ENCODE measurements around the gene MEG3. TPM values are rescaled to one million over a fixed set of nuclear protein-coding genes. Genes with fewer than 3 reads are reported as not detected.

The MEG3 gene
- total RNA-seq, 4 donors from 2014 or later, result 34.9 to 169 (median 117) TPM

DNA sequence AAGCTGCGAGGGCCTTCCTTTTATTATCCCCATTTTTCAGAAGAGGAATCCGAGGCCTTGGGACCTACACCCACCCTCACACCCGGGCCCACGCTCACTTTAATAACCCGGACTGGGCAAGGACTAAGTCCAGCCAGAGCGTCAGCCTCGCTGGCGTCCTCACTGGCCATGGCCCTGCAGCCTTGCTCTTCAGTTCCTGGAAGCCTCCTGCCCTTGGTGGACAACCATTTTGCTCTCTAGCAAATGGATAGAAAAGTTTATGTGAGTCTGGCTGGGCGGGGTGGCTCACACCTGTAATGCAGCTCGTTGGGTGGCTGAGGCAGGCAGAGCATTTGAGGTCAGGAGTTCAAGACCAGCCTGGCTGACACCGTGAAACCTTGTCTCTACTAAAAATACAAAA lies 67.8 kb downstream of the MEG3 start:
- ATAC-seq (ENCODE audit: low FRiP score), result no peak
- DNase-seq (ENCODE audit: low spot score), result no peak
- TF ChIP-seq, protein P1, sequence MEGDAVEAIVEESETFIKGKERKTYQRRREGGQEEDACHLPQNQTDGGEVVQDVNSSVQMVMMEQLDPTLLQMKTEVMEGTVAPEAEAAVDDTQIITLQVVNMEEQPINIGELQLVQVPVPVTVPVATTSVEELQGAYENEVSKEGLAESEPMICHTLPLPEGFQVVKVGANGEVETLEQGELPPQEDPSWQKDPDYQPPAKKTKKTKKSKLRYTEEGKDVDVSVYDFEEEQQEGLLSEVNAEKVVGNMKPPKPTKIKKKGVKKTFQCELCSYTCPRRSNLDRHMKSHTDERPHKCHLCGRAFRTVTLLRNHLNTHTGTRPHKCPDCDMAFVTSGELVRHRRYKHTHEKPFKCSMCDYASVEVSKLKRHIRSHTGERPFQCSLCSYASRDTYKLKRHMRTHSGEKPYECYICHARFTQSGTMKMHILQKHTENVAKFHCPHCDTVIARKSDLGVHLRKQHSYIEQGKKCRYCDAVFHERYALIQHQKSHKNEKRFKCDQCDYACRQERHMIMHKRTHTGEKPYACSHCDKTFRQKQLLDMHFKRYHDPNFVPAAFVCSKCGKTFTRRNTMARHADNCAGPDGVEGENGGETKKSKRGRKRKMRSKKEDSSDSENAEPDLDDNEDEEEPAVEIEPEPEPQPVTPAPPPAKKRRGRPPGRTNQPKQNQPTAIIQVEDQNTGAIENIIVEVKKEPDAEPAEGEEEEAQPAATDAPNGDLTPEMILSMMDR (IDR thresholded peaks at IDR 0.05), result no peak

DNA sequence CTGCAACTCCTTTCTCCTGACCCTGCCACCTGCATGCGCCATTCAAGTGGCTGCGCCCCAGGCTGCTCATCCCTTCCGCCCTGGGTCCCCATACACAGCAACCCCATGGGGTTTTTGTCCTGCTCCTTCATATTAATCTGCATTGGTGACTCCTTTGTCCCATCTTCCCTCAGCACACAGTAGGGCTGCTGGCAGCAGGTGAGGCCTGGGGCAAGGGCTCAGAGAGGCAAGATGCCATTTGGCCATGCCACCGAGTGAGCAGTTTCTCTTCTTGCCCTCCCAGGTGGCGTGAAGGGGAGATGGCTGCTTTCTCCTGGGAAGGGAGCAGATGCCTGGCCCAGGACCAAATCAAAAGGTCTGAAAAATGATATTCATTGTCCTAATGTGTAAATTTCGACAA lies 68.5 kb downstream of the MEG3 start:
- TF ChIP-seq, protein P1 (IDR thresholded peaks at IDR 0.05), result no peak
- no peak for ATAC-seq (ENCODE audit: low FRiP score)
- DNase-seq (ENCODE audit: low spot score), result no peak

DNA sequence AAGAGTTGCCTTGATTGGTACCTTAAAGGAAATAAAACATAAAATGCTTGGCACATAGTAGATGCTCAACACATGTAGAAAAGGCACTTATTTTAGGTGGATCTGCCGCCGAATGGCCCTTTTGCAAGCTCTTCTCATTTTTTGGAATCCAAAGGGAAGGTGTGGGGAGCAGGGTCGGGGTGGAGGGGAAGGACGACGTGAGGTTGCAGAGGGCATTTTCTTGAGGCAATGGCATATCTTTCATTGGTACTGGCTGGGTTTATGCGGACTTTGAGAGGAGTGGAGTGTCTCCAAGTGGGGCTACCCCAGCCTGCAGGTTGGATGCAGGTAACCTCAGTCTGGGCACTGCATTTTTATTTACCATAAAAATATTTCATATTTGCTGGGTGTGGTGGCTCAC lies 69.5 kb downstream of the MEG3 start:
- no peak for ATAC-seq (ENCODE audit: low FRiP score)
- no peak for DNase-seq (ENCODE audit: low spot score)
- TF ChIP-seq, protein P1 (IDR thresholded peaks at IDR 0.05), result no peak

DNA sequence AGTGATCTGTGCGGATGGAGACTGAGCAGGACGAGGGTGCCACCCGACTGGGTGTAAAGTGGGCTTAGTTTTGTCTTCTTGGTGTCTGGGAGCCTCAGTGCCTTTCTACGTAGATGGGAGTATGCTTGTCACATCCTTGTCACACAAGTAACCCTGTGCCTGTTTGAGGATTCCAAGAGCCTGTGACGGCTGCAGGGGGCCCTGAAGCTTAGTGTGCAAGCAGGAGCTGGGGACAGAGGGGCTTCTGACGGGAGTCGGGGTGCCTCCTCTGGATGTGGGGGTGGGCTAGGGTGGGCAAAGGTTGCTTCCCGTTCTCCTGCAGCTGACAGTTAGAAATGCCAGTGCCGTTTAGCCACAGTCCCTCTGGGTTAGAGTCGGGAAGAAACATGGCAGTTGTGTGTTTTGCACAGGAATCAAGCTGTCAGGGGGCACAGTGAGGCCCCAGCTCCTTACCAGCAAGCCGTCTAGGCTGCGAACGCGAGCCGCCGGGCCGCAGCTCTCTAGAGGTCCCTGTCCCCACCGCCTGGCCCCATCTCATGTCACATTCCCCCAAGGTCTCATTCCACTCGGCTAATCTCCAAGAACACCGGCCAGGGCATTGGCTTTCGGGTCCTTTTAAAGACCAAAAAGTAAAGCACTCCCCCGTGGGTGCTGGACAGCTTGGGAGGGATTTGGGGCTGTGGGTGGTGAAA lies 70.6 kb downstream of the MEG3 start:
- ATAC-seq (ENCODE audit: low FRiP score) (no peak), DNase-seq (ENCODE audit: low spot score) (peak; percentile 15)
- TF ChIP-seq, protein P1 (IDR thresholded peaks at IDR 0.05), result no peak

DNA sequence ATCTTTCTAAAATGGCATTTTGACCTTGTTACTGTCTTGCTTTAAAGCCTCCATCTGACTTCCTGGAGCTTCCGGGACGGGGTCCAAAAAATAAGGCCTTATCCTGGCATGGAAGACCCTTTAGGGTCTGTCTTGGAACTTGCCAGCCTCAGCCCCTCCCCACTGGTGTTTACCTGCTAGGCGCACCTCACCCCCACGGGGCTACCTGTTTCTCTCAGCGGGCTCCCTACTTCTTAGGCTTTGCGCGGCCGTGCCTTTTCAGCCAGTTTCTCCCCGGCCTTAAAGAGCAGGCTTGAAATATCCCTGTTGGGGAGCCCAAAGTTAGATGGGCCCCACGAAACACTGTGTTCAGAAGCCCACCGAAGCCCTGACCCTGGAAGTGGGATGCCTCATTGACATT lies 72.5 kb downstream of the MEG3 start:
- ATAC-seq (ENCODE audit: low FRiP score) (no peak), DNase-seq (ENCODE audit: low spot score) (no peak)
- TF ChIP-seq, protein P1 (IDR thresholded peaks at IDR 0.05), result no peak

DNA sequence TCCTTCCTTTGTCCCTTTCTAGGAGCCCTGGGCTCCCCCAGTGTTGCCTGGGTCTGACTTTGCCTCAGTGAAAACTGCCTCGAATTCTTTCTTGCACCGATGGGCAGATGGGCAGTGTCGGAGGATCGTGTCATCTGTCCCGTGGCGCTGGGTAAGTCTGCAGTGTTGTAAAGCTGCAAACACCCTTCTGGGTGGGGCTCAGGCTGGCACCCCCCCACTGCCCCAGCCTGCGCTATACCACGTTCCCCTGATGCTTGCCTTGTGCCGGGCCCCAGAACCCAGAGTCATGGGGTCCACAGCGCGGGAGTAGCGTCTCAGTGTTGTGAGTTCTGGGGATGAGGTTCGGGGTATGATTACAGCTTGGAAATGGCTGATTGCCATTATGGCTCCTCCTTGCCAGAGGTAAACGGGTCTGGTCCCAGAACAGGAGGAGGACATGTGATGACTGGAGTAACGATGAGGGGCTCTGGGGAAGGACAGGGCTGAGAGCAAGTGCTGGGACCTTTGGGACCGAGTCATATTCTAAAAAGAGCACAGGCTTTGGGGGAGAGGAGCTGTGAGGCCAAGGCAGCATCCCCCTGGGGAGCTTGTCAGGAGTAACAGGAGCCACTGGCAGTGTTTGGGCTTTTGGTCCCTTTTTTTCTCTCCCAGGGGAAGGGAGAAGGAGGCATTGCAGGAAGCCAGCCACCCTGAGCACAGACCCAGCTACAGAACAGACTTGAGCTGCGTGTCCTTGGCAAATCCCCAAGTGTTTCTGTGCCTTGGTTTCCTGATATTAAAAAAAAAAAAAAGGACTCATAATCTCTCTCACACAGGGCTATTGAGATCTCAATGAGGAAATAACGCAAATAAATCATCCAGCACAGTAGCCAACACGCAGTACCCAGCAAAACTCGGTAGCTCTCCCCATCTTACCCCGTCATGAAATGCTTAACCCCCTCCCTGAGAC lies 73.3 kb downstream of the MEG3 start:
- TF ChIP-seq, protein P1 (IDR thresholded peaks at IDR 0.05), result no peak
- no peak for ATAC-seq (ENCODE audit: low FRiP score)
- DNase-seq (ENCODE audit: low spot score), result peak; percentile 15

Measured in omental fat pad (tissue), 4 donors.